Upper lobe of left lung (tissue), 6 donors: ENCODE data around the gene KRTAP5-10. TPM values are rescaled to one million over a fixed set of nuclear protein-coding genes. Genes with fewer than 3 reads are reported as not detected.
A peak's percentile ranks its signal among the peaks of the same experiment; 100 is the strongest.
"Not testable (repeated sequence)": the region's sequence is repeated elsewhere in the genome, so short reads cannot be mapped to it uniquely, and the experiment has no call there.

Experiments used
- ATAC-seq, 2 donors: fragments of 200-7000 bp; cut with Tn5 transposase; one replicate each; pipeline ENCODE4 v1.9.1; 2022; ENCODE audit warnings: mild to moderate bottlenecking in 2 of 2, moderate library complexity in 2 of 2; ENCODE audit not compliant: low FRiP score in 2 of 2
- DNase-seq, 2 donors: peaks; one replicate each; pipeline ENCODE4 v3.0.0-alpha.2; 2019 to 2020
- H3K27ac ChIP-seq, 4 donors: fragments of 200-600 bp; sonication (generic); one replicate each; pipeline ENCODE4 v1.5.1; 2016 to 2019
- H3K27me3 ChIP-seq, 4 donors: fragments of 200-600 bp; sonication (generic); one replicate each; pipeline ENCODE4 v1.5.1; 2017 to 2019
- H3K36me3 ChIP-seq, 4 donors: fragments of 200-600 bp; sonication (generic); one replicate each; pipeline ENCODE4 v1.5.1; 2016 to 2019
- H3K4me1 ChIP-seq, 4 donors: fragments of 200-600 bp; sonication (generic); one replicate each; pipeline ENCODE4 v1.5.1; 2018 to 2019
- H3K4me3 ChIP-seq, 4 donors: fragments of 200-600 bp; sonication (generic); one replicate each; pipeline ENCODE4 v1.5.1; 2017 to 2019; ENCODE audit warnings: mild to moderate bottlenecking in 2 of 4, moderate library complexity in 1 of 4
- H3K9me3 ChIP-seq, 4 donors: fragments of 200-600 bp; sonication (generic); one replicate each; pipeline ENCODE4 v1.5.1; 2018 to 2019
- CTCF ChIP-seq, 6 experiments: fragments of 450-650 bp in 4 of 6; fragments of 200-600 bp in 2 of 6; sonication (generic) in 2 of 6; IDR thresholded peaks; one replicate each; pipeline ENCODE4 v1.5.1; 2016 to 2019; ENCODE audit warnings: antibody characterized with exemption in 6 of 6
- EP300 ChIP-seq, 4 donors: sonication (generic); formaldehyde crosslinking; IDR thresholded peaks; one replicate each; pipeline ENCODE4 v1.5.1; 2017; ENCODE audit warnings: antibody characterized with exemption in 4 of 4, control low read depth in 2 of 4
- POLR2A ChIP-seq, 4 donors: fragments of 450-650 bp; IDR thresholded peaks; one replicate each; pipeline ENCODE4 v1.5.1; 2016 to 2017; ENCODE audit warnings: antibody characterized with exemption in 4 of 4, mild to moderate bottlenecking in 2 of 4
- POLR2AphosphoS5 ChIP-seq, 2 donors: sonication (generic); formaldehyde crosslinking; IDR thresholded peaks; one replicate each; pipeline ENCODE4 v1.5.1; 2017; ENCODE audit warnings: antibody characterized with exemption in 2 of 2
- WGBS, 2 donors: methylation state at CpG; one replicate each; pipeline ENCODE4 v1.1.5; 2017 to 2018; 5-methylcytosine and 5-hydroxymethylcytosine counted together
- total RNA-seq, 6 donors: library from RNA; depleted of rRNA in 4 of 6; stranded (reverse); fragments of >200 nt in 4 of 6; gene quantifications; one replicate each; pipeline versions ENCODE4 v1.1.0 to v1.2.1, GENCODE V29; 2016 to 2021
- donor health status: DM: no; HTN: no; CAD: no; lungs with moderate emphysema.
- donor health status: DM: no; HTN: yes; CAD: no; lungs with severe emphysema.

The KRTAP5-10 gene
- total RNA-seq, 6 donors from 2014 or later: 0.34 TPM; not detected in 5

GRCh38 chr11:71537537-71537936 is 27.8 kb upstream of the KRTAP5-10 start:
- ATAC-seq: no peak
- no peak overlapping the region for H3K27ac ChIP-seq
- no peaks in the 10 kb centered on the region for H3K4me1 ChIP-seq
- no peak overlapping the region for H3K4me3 ChIP-seq
- TF ChIP-seq EP300 (IDR thresholded peaks at IDR 0.05) (no peak), POLR2A (IDR thresholded peaks at IDR 0.05) (no peak), POLR2AphosphoS5 (IDR thresholded peaks at IDR 0.05) (no peak), CTCF (IDR thresholded peaks at IDR 0.05) (no peak)
- WGBS, 2 donors: 88 to 93% methylated on average over 9 of the region's 9 CpGs
- H3K27me3 ChIP-seq: no peaks in the 10 kb centered on the region
- no peaks in the 10 kb centered on the region for H3K9me3 ChIP-seq
- H3K36me3 ChIP-seq: no peaks in the 10 kb centered on the region
- DNase-seq: no peak

- DNase-seq: peak in 1 of 2 donors; percentile 50
- WGBS, 2 donors: 60% methylated on average over 1 of the region's 4 CpGs; no CpG with 5 or more reads in 1 of the 2 donors
- H3K9me3 ChIP-seq: not testable (repeated sequence)
These were observed 27.2 kb upstream of the KRTAP5-10 start, which contains the start of gene KRTAP5-8 for GRCh38 chr11:71537977-71538665. KRTAP5-8 (plus strand) TSS chr11:71538025; CDS start chr11:71538056, 31 bp downstream.

GRCh38 chr11:71538666-71538990 is 26.7 kb upstream of the KRTAP5-10 start:
- no peaks in the 10 kb centered on the region for H3K27me3 ChIP-seq
- no peak for TF ChIP-seq POLR2A (IDR thresholded peaks at IDR 0.05)
- TF ChIP-seq POLR2AphosphoS5 (IDR thresholded peaks at IDR 0.05): no peak
- no peak for TF ChIP-seq EP300 (IDR thresholded peaks at IDR 0.05)
- no peak for TF ChIP-seq CTCF (IDR thresholded peaks at IDR 0.05)
- H3K4me3 ChIP-seq: no peak overlapping the region
- no peaks in the 10 kb centered on the region for H3K9me3 ChIP-seq
- no peak for DNase-seq
- 88 to 95% methylated on average over 4 of the region's 4 CpGs for WGBS, 2 donors
- H3K36me3 ChIP-seq: no peaks in the 10 kb centered on the region
- ATAC-seq: peak in 1 of 2 donors; percentile 11
- H3K4me1 ChIP-seq: no peaks in the 10 kb centered on the region
- H3K27ac ChIP-seq: no peak overlapping the region

More at GRCh38 chr11:71537977-71538665, 27.2 kb upstream of the KRTAP5-10 start, which contains the start of gene KRTAP5-8:
- not testable (repeated sequence) for H3K4me1 ChIP-seq, H3K27me3 ChIP-seq, H3K27ac ChIP-seq, H3K4me3 ChIP-seq, H3K36me3 ChIP-seq, ATAC-seq

GRCh38 chr11:71539017-71539416 is 26.3 kb upstream of the KRTAP5-10 start:
- ATAC-seq (no peak), DNase-seq (no peak)
- Histone ChIP-seq H3K4me1 (no peaks in the 10 kb centered on the region), H3K36me3 (no peaks in the 10 kb centered on the region), H3K27ac (no peak overlapping the region), H3K9me3 (no peaks in the 10 kb centered on the region), H3K27me3 (no peaks in the 10 kb centered on the region), H3K4me3 (no peak overlapping the region)
- TF ChIP-seq POLR2A (IDR thresholded peaks at IDR 0.05): no peak
- 82 to 86% methylated on average over 11 of the region's 11 CpGs for WGBS, 2 donors

- not testable (repeated sequence) for H3K9me3 ChIP-seq, H3K4me1 ChIP-seq, H3K4me3 ChIP-seq, H3K27ac ChIP-seq, DNase-seq, ATAC-seq, H3K27me3 ChIP-seq, H3K36me3 ChIP-seq
- WGBS, 2 donors: 92 to 96% methylated on average over 11 of the region's 11 CpGs
These were observed 25.4 kb upstream of the KRTAP5-10 start for GRCh38 chr11:71539971-71540370.

GRCh38 chr11:71540521-71541304 is 24.6 kb upstream of the KRTAP5-10 start:
- H3K27me3 ChIP-seq, DNase-seq, H3K9me3 ChIP-seq, H3K27ac ChIP-seq, H3K4me1 ChIP-seq, ATAC-seq, H3K4me3 ChIP-seq, H3K36me3 ChIP-seq: not testable (repeated sequence)
- 92 to 94% methylated on average over 9 of the region's 9 CpGs for WGBS, 2 donors

- no peaks in the 10 kb centered on the region for H3K27me3 ChIP-seq
- no peak overlapping the region for H3K4me3 ChIP-seq
- H3K36me3 ChIP-seq: no peaks in the 10 kb centered on the region
- no peak for TF ChIP-seq POLR2A (IDR thresholded peaks at IDR 0.05)
- TF ChIP-seq CTCF (IDR thresholded peaks at IDR 0.05): no peak
- TF ChIP-seq EP300 (IDR thresholded peaks at IDR 0.05): no peak
- TF ChIP-seq POLR2AphosphoS5 (IDR thresholded peaks at IDR 0.05): no peak
- 77 to 81% methylated on average over 7 of the region's 7 CpGs for WGBS, 2 donors
- H3K9me3 ChIP-seq: no peaks in the 10 kb centered on the region
- H3K4me1 ChIP-seq: no peaks in the 10 kb centered on the region
- ATAC-seq (no peak), DNase-seq (no peak)
- H3K27ac ChIP-seq: no peak overlapping the region
These were observed 23.0 kb upstream of the KRTAP5-10 start for GRCh38 chr11:71542382-71542781.
